Gastroesophageal sphincter (tissue), 3 donors: ENCODE measurements around the gene NT5M.

Experiments
- EP300 ChIP-seq: sonication (generic); formaldehyde crosslinking; IDR thresholded peaks from one replicate; pipeline ENCODE4 v1.6.1; 2017; ENCODE audit warnings: antibody characterized with exemption, mild to moderate bottlenecking
- TF ChIP-seq, protein P1 (sequence below), 4 experiments: fragments of 200-600 bp in 2 of 4; fragments of 450-650 bp in 2 of 4; sonication (generic) in 1 of 4; IDR thresholded peaks; one replicate each; pipeline ENCODE4 v1.5.1; 2017 to 2019; ENCODE audit warnings: antibody characterized with exemption in 4 of 4, mild to moderate bottlenecking in 2 of 4, moderate library complexity in 2 of 4

DNA sequence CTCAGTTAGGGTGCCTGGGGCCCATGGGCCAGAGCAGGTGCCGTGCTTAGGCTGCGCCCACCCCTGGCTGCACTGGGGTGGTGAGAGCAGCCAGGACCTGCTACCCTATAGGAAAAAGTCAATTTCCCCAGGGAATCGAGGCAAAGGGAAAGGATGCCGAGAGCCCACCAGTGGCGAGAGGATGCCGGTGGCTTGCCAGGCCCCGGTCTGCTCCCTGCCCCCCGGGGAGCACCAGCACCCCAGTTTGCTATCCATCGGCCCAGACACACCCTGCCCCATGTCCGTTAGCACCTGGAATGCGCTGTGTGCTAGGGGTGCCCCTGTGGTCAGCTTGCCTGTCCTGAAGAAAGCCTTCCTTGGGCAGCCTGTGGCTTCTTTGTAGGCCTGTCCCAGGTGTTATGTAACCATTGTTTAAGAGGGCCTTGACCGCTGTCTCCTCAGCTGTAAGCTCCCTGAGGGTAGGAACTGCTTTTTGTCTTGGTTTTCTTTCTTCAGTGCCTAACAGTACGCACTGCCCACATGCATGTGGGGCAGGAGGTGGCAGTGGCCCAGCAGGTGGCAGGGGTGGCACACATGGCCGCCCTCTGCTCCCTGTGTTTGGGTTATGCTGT, 40.8 kb downstream of the NT5M start:
- TF ChIP-seq, protein P1, sequence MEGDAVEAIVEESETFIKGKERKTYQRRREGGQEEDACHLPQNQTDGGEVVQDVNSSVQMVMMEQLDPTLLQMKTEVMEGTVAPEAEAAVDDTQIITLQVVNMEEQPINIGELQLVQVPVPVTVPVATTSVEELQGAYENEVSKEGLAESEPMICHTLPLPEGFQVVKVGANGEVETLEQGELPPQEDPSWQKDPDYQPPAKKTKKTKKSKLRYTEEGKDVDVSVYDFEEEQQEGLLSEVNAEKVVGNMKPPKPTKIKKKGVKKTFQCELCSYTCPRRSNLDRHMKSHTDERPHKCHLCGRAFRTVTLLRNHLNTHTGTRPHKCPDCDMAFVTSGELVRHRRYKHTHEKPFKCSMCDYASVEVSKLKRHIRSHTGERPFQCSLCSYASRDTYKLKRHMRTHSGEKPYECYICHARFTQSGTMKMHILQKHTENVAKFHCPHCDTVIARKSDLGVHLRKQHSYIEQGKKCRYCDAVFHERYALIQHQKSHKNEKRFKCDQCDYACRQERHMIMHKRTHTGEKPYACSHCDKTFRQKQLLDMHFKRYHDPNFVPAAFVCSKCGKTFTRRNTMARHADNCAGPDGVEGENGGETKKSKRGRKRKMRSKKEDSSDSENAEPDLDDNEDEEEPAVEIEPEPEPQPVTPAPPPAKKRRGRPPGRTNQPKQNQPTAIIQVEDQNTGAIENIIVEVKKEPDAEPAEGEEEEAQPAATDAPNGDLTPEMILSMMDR (IDR thresholded peaks at IDR 0.05), result no peak
- no peak for TF ChIP-seq EP300
